GM18861 (cell line): ENCODE data around the gene OGDH.
"Not testable (repeated sequence)": the region's sequence is repeated elsewhere in the genome, so short reads cannot be mapped to it uniquely, and the experiment has no call there.

Experiments used
- ATAC-seq: cut with Tn5 transposase; IDR thresholded peaks from one replicate; pipeline ENCODE4 v1.9.1; 2021; ENCODE audit not compliant: unreplicated experiment

The OGDH gene

DNA sequence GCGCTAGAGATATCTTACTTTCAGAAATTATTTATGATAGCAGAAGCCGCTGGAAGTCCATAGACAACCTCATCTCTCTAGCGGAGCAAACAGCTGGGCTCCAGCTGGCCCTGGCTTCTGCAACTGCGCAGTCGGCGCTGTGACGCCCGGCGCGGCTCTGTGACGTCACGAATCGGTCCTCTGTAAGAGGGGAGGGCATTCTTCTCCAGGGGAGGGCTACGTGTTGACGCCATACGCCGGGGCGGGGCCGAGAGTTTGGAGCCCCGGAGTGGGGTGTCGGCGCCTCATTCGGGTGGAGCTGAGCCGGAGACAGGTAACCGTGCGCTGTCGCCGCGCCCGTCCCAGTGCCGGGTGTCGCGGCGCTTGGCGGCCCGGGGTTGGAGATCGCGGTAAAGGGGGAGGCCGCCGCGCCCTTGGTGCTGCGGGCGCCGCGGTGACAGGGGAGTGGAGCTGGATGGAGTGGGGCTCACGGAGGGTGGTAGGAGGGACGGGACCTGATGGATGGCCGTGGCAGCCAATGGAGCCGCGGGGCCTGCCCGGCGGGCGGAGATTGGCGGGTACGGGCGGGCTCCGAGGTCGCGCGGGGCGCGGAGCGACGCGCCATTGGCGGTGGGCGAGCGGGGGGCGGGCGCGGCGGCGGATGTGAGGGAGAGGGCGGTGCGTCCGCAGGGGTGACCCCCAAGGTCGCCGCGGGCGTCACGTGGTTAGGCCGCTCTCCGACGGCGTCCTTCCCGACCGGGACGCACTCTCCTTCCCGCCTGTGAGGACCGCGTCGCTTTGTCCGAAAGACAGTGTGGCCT is at the start of gene OGDH:
Gene OGDH, plus strand, starts transcription at position 287 of the 800 bp plus-strand sequence. CDS start 17,717 bp downstream, outside the sequence.
- peak; percentile 88 for ATAC-seq

DNA sequence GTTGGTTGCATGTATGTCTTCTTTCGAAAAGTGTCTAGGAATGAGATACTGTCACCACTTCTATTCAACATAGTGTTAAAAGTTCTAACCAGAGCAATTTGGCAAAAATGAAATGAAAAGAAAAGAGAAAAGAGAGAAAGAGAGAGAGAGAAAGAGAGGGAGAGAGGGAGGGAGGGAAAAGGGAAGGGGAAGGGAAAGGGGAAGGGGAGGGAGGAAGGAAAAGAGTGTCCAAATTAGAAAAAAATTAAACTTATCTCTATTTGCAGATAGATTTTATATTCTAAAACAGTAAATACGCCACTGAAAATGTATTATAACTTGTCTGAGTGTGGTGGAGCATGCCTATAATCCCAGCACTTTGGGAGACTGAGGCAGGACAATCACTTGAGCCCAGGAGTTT is 48.9 kb upstream of the OGDH start:
- no peak for ATAC-seq

DNA sequence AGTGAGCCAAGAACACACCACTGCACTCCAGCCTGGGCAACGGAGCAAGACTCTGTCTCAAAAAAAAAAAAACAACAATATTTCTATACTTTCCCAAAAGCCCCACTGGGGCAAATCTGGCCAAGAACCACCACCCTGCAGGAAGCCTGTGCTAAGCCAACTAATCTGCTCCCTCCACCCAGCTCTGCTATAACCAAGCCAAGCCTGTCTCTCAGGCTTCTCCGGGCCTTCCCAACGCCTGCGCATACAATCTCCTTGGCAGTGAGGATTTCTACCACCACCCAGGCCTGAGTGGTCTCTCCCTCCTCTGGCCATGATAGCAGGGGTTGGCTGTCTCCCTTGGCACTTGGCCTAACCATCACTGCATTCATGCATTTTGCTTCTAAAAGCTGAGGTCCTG is 46.9 kb upstream of the OGDH start:
- no peak for ATAC-seq

DNA sequence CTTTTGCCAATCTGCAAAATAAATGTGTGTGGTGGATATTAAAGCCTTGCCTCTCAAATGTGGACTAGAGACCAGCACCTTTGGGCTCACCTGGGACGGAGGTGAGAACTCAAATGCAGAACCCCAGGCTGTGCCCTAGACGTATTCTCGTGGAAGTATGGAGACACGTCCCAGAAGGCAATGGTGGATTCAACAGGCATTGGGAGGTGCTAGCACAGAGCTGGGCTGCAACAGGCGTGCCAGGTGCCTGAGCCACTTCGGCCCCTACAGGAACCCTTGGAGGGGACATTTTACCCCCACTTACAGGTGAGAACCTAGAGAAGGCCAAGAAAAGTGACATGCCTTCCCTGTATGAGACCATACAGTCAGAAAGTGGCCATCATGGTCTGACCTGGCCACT is 44.9 kb upstream of the OGDH start:
- no peak for ATAC-seq

DNA sequence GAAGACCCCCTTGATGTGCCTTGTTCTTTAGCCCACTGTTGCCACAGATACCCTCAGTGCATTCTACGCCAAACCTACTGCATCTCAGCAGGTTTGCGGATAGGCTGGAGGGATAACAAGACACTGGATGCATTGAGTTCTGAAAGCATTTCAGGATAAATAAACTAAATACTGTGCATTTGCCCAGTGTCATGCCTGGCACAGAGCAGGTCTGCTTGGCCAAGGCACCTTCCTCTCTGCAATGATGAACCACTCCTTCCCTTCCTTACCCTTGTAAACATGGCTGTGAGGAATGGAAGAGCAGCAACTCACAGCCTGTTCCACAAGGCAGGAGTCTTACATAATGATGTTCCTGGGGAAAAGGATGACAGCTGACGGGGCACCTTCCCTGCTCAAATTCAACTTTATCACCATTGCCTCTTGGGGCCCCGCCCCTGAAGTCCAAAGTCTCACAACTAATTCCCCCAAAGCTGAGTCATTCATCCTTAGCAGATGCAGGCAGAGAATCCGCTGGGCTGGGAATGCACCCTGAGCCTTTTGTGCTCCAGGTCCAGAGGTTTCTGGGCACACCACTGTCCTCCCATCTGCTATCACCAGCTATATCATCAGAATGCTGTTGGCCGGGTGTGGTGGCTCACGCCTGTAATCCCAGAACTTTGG is 44.3 kb upstream of the OGDH start:
- ATAC-seq: no peak

DNA sequence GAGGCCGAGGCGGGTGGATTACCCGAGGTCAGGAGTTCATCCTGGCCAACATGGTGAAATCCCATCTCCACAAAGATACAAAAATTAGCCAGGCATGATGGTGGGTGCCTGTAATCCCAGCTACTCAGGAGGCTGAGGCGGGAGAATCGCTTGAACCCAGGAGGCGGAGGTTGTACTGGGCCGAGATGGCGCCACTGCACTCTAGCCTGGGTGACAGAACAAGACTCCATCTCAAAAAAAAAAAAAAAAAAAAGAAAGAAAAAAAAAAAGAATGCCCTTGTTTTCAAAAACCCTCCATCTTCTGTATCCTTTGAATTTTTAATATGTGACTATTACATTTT is 43.8 kb upstream of the OGDH start:
- ATAC-seq: not testable (repeated sequence)

DNA sequence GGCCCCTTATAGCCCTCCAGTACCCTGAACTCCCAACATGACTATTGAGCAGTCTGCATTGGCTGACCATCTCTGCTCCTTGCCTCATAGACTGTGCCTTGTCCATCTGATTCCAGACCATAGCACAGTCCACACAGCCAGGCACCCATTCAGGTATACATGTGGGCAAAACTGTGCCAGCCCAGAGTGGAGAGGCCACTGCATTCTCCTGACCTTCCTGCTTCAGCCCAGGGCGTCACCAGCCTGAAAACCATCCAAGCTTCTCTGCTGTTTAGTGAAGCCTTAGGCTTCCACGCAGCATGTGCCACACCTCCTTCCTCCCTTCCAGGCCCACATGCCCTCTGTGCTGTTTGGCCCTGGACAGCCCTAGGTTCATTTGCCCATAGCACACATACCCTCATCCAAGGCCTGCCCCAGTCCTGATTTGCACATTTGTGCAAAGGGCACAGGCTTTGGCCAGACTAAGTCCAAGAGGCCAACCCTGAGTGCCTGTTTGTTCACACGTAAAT is 43.2 kb upstream of the OGDH start:
- ATAC-seq: no peak

DNA sequence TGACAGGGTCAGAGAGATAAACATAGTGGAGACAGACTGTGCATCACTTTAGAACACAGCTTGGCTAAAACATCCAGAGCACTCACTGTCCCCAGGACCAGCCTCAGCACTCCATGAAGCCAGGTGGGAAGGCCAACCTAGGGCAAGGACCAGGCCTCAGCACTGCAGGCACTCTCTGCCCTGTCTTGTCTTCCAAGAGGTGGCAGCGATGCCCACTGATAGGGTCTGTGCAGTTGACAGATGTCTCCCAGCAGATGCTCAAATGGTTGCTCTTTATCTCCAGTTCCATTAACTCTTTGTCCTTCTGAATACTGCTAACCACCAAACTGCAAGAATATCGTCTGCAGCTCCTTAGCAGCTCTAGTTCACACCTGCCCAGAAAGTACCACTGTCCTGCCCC is 41.8 kb upstream of the OGDH start:
- no peak for ATAC-seq

DNA sequence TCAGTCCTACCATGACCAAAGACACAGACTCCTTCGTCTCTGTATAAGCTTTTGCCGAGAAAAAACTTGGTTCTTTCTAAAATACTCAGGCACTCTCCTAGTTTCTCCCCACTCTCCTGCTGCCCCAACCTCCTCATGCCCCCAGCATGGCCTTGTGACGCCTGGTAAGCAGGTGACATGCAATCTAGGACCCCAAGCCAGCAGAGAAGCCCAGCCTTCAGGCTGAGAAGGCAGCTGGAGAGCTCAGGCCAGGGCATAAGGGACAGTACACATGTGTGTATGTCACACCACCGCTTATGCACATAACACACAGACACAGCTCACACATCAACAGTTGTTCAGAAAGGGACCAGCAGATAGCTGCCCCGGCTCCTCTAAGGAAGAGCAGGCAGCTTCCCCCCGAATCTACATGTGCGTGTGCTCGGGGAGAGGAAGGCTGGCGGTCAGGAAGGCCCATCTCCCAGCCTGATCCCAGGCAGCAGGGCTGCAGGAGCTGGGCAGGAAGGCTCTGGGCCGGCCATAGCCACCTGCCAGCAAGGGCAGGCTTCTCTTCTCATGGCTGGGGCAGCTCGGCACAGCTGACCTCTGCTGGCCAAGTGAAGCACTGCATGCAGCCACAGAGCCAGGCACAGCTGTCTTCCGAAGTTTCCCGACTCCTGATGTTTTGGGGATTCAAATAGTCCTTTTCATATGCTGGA is 41.2 kb upstream of the OGDH start:
- ATAC-seq: peak; percentile 55

DNA sequence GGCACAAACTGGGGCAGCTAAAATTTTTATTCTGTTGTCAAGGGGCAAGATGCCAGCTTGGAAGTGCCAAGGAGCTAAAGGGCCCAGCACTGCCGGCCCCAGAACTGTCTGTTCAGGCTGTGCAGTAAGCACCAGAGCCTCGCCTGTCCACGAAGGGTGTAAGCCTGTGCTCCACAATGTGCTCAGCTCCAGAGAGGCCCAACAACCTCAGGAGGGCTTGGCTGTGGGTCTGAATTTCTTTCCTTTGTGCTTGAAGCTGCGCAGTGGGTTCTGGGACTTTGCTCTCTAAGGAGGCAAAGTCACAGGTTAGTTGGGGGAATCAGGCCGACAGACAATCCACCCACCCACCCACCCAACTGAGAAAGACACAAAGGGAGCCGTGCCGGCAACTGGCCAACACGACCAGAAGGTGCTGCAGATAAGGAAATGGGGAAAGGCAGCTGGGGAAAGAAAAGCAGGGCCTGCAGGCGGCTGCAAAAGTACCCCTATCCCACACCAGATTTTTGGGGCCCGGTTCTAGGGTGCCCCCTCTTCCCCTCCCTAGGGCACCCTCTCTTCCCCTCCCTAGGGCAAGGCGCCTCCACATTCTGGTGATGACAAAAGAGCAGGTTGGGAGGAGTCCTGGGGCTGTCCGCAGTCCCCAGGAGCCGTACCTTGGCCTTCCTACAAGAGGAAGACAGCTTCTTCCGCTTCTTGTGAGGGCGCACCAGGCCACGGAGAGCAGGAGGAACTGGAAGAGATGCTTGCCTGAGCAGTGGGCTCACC is 40.5 kb upstream of the OGDH start:
- peak; percentile 24 for ATAC-seq

DNA sequence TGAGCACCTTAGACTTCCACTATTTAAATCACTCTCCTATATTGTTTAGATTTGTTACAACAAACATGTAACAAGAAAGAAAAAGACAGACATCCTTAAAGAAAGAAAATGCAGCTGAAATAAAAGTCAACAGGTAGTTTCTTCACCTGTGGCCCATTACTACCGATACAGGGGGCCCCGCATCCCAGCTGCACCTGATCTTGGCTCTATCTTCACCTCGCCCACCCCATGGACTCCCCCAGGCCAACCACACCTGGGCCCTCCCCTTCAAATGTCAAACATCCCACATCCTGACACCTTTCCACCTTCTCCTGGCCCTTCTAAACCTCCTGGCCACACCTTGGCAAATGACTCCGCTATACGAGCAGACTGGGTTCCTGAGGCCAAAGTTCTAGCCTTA is 39.7 kb upstream of the OGDH start:
- no peak for ATAC-seq

DNA sequence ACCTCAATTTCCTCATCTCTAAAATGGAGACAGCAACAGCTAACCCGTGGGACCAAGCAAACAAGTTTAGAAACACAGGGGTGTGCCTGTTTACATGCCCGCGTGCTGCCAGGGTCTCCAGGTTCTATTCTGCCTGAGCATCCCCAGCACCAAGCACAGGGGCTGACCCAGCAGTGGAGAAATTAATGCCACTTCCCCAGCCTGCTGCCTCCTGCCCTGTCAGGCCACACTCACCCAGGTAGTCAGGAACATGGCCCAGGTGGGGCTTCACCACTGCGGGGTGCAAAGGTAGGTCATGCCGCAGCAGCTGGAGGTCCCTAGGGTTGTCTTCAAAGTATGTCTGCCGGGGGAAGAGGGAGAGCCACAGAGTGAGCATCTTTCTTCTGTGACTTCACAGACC is 38.5 kb upstream of the OGDH start:
- ATAC-seq: no peak

DNA sequence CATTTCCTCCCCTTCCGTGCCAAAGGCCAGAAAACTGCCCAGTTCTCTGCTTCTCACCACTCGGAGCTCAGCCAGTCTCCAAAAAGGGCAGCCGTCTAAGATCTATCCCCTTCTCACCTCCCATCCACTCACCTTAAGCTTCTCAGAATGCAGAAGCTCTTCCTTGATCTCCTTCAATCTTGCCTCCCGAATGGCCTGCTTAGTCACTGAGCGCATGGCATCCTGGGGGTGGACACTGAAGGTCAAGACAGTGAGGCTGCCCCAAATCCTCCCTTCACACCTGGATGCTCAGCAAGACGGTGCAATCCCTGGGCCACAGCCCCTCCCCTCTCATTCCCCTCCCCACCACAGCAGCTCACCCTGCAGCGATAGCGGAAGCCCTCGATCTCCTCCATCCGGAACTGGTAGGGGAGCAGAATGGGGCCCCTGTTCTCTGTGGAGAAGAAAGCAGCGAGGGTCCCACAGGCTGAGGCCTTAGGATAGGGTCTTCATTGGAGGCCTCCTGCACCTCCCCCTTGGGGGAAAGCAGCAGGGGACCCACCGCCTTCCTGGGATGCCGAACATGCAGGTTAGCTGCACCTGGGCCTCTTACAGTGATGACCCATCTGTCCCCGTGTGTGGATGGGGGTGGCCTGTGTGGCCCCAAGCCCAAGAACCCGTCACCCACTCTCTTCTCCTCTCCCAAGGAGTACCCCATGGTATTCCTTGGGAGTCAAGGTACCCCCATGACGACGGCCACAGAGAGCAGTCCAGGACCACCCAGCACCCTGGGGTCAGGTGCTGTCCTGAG is 37.5 kb upstream of the OGDH start:
- no peak for ATAC-seq

DNA sequence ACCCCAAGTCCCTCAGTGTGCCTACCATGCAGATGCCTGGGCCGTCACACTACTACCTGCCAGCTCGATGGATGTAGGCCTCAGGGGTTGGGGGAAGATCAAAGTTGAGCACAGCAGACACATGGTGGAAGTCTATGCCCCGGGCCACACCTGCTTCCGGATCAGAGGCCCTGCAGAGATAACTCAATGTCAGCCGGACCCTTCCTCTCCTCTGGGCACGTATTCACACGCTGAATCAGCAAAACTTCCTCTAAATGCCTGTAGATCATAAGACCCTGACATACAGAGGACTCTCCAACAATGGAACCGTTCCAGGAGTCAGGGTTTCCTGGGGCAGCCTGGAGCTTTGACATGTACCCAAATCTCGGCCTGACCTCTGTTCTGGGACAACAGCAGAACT is 36.5 kb upstream of the OGDH start:
- ATAC-seq: no peak

DNA sequence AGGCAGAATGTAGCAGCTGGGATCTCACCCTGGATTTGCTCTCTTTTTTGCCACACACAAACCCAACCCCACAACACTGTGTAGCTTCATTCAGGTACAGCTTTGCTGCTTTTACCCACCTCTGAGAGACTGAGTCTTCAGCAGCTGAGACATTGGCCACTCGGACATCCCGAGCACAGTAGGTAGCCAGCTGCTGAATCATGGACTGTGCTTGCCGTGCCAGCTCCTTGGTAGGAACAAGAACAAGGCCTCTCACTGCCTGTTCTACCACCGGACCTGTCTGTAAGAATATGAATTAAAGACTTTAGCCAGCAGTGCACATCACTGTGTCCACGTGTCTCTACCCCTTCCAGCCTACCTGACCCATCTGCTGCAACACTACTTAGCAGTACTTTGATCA is 33.7 kb upstream of the OGDH start:
- no peak for ATAC-seq

DNA sequence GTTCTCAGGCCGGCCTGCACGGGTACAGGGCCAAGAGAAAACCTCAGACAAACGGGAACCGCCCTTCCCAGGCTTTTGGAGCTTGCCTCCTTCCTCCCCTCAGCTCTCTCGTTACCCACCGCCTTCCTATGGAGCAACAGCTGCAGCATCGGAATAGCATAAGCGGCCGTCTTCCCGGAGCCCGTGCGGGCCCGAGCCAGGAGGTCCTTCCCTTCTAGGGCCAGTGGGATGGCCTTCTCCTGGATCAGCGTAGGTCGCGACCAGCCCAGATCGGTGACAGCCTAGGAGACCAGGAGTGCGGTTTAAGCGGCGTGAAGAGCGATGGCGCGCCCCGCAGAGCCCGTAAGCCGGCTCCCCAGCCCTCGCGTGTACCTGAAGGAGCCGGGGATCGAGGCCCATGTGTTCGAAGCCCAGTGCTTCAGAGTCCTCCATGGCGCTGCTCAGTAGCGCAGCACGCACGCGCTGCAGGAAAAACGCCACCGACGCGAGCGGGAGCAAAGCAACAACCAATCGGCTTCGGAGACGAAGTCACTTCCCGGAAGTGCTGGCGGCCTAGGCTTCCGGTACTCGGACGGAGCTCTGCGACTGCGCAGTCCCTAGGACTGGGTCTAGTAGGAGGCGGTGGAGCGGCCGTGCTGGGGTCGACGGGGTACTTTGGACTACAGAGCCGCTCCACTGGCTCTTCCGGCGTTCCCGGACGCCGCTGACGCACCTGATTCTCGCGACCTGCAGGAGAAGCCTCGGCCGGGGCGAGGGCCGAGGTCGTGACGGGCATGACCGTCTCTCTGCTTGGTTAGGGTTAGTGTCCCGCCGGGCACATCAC is 32.8 kb upstream of the OGDH start, which contains the start of gene DDX56:
Gene DDX56, minus strand, starts transcription at position 445 of the 823 bp plus-strand sequence. Its CDS starts 13 bp downstream, at position 432.
- ATAC-seq: peak; percentile 93

DNA sequence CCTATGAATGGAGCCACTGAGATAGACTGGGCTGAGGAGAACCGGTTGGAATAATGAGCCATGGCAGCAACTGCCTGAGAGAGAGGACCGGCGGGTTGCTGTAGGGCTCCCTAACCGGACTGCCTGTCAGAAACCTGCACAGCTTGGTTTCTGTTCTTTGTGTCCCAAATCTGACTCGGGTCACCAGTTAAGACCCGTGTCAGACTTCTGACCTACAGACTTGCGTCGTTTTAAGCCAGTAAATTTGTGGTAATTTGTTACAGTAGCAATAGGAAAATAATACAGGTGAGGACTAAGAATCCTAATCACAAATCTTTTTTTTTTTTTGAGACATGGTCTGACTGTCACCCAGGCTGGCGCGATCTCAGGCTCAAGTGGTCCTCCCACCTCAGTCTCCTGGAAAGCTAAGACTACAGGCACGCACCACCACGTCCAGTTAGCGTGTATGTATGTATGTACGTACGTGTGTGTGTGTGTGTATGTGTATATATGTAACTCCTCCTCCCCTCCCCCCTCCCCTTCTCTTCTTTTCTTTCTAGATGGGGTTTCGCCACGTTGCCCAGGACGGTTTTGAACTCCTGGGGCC is 32.0 kb upstream of the OGDH start:
- ATAC-seq: no peak

DNA sequence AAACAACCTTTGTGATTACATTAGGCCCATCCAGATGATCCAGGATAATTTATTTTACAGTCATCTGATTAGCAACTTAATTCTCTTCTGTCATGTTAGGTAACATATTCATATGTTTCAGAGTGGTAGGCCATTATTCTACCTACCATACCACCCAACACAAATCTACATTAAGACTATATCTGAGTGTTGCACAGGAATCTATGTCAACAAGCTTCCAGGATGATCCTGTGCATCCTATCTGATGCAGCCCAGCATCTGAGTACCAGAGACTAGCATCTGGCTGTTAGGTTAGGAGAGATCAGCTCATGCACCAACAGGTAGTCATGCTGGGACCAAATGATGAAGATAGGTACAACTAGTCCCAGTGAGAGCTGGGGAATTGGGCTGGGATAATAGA is 31.4 kb upstream of the OGDH start:
- no peak for ATAC-seq

DNA sequence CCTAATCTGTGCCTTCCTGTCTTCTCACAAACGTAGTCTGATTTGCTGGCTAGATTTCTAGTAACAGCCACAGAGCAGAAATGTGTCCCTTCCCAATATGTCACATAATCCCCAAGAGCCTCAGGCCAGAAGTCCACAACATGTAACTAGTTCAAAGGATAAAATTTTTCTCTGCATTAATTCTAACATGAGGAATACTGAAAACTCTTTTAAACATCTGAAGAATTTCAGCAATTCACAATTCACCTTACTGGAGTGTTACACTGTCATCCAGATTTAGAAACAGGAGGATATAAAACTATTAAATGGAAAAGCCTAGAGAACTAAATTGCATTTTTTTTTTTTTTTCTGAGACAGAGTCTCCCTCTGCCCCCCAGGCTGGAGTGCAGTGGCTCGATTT is 30.2 kb upstream of the OGDH start:
- no peak for ATAC-seq
